Neural crest cell (in vitro differentiated cells): ENCODE results near the gene NHP2. TPM values are rescaled to one million over a fixed set of nuclear protein-coding genes. Genes with fewer than 3 reads are reported as not detected.

Source experiments
- DNase-seq: peaks from one replicate; pipeline ENCODE4 v3.0.0; 2021; ENCODE audit warnings: low read depth, mixed read lengths, low spot score
- H3K27ac Mint-ChIP-seq: one replicate; pipeline ENCODE4 v1.8.0; 2021; ENCODE audit warnings: mild to moderate bottlenecking, mixed read lengths; ENCODE audit not compliant: unreplicated experiment
- H3K27me3 Mint-ChIP-seq: 2 replicates; pipeline ENCODE4 v1.8.0; 2021; ENCODE audit warnings: low read depth, mild to moderate bottlenecking, mixed read lengths
- H3K36me3 Mint-ChIP-seq: 2 replicates; pipeline ENCODE4 v1.8.0; 2021; ENCODE audit warnings: low read depth, mild to moderate bottlenecking, mixed read lengths
- H3K4me1 Mint-ChIP-seq: 2 replicates; pipeline ENCODE4 v1.8.0; 2021; ENCODE audit warnings: mixed read lengths
- H3K4me3 Mint-ChIP-seq: one replicate; pipeline ENCODE4 v1.8.0; 2021; ENCODE audit warnings: mild to moderate bottlenecking, mixed read lengths
- H3K9me3 Mint-ChIP-seq: 2 replicates; pipeline ENCODE4 v1.8.0; 2021; ENCODE audit warnings: mixed read lengths
- total RNA-seq: library from RNA; stranded (reverse); gene quantifications from 2 replicates; pipeline ENCODE4 v1.2.1, GENCODE V29; 2021
- TF ChIP-seq, protein P1 (sequence below): fragments of 200-600 bp; sonication (generic); conservative IDR thresholded peaks from 2 replicates; pipeline ENCODE4 v1.5.0; 2021; ENCODE audit warnings: antibody characterized with exemption, mild to moderate bottlenecking

The NHP2 gene
- total RNA-seq, 1 donor from 2014 or later = 169 TPM

DNA sequence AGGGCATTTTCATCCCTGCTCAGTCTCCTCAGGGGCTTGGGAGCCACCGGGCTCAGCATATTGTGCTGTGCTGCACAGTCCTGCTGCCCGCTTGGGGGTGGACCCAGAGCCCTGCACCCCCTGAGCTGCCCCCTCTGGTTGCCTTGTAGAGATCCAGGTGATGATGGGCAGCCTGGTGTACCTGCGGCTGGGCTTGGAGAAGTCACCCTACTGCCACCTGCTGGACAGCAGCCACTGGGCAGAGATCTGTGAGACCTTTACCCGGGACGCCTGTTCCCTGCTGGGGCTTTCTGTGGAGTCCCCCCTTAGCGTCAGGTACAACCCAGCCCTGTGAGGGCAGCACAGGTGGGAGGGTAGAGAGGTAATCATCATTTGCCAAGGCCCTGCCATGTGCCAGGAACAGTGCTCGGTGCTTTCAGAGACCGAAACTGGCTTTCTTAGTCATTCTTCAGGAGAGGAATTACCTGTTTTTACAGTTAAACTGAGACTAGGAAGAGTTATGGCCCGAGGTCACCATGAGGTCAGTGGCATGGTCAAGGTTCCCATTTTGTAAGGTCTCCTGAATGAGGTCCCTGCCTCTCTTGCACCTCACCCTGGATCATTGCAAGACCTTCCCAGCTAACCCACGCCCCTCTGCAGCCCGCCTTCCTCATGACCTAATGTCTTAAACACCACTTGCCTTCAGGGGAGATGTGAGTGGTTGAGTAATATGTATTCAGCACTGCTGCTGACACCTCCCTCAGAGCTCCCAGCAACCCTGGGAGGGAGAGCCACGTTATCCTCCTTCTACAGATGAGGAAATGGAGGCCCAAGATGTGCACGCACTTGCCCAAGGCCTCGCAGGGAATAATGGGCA lies 7.5 kb downstream of the NHP2 start:
- Mint-ChIP-seq H3K27me3 (no peaks in the 10 kb centered on the region), H3K27ac (no peak overlapping the region), H3K4me1 (no peaks in the 10 kb centered on the region), H3K9me3 (no peaks in the 10 kb centered on the region), H3K36me3 (peaks cover 9% of the 10 kb centered on the region), H3K4me3 (peak overlapping the region; percentile 56)
- TF ChIP-seq, protein P1, sequence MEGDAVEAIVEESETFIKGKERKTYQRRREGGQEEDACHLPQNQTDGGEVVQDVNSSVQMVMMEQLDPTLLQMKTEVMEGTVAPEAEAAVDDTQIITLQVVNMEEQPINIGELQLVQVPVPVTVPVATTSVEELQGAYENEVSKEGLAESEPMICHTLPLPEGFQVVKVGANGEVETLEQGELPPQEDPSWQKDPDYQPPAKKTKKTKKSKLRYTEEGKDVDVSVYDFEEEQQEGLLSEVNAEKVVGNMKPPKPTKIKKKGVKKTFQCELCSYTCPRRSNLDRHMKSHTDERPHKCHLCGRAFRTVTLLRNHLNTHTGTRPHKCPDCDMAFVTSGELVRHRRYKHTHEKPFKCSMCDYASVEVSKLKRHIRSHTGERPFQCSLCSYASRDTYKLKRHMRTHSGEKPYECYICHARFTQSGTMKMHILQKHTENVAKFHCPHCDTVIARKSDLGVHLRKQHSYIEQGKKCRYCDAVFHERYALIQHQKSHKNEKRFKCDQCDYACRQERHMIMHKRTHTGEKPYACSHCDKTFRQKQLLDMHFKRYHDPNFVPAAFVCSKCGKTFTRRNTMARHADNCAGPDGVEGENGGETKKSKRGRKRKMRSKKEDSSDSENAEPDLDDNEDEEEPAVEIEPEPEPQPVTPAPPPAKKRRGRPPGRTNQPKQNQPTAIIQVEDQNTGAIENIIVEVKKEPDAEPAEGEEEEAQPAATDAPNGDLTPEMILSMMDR = peak; percentile 84
- DNase-seq = peak; percentile 60

DNA sequence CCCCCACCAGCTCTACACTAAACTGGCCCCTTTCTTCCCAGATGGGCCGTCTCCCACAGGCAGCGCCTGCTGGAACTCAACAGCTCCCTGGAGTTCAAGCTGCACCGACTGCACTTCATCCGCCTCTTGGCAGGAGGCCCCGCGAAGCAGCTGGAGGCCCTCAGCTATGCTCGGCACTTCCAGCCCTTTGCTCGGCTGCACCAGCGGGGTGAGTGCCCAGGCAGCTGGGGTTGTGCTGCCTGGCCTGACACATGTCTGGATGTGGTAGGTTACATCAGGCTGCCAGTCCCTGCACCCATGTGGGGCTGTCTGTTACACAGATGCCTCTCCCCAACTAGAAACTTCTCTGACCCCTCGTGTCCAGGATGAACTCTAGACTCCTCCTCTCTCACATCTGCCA lies 9.8 kb downstream of the NHP2 start:
- Mint-ChIP-seq H3K9me3 (no peaks in the 10 kb centered on the region), H3K27me3 (no peaks in the 10 kb centered on the region), H3K36me3 (peaks cover 7% of the 10 kb centered on the region), H3K4me3 (no peak overlapping the region), H3K27ac (no peak overlapping the region), H3K4me1 (no peaks in the 10 kb centered on the region)
- DNase-seq = no peak
- TF ChIP-seq, protein P1 = no peak

DNA sequence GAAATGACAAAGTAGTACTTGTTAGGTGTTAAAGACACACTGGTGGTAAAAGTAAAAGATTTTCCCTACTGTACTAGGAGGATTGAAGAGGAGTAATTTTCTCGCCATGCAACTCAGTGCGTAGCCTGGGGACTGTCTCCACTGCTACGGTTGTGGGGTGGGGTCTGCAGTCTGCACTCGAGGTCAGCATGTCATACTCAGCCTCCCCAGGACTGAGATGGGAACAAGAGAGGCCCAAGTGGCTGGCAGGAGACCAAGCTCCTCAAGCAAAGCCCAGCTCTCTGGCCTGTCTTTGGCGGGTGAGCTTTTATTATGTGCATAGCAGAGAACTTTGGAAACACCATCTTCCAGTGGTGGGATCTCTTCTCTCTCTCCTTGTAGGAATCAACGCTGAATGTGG lies 10.4 kb downstream of the NHP2 start:
- peaks cover 7% of the 10 kb centered on the region for H3K36me3 Mint-ChIP-seq
- no peak overlapping the region for H3K27ac Mint-ChIP-seq
- no peak for DNase-seq
- no peaks in the 10 kb centered on the region for H3K27me3 Mint-ChIP-seq
- H3K9me3 Mint-ChIP-seq = no peaks in the 10 kb centered on the region
- H3K4me3 Mint-ChIP-seq = no peak overlapping the region
- TF ChIP-seq, protein P1 = no peak
- H3K4me1 Mint-ChIP-seq = no peaks in the 10 kb centered on the region

DNA sequence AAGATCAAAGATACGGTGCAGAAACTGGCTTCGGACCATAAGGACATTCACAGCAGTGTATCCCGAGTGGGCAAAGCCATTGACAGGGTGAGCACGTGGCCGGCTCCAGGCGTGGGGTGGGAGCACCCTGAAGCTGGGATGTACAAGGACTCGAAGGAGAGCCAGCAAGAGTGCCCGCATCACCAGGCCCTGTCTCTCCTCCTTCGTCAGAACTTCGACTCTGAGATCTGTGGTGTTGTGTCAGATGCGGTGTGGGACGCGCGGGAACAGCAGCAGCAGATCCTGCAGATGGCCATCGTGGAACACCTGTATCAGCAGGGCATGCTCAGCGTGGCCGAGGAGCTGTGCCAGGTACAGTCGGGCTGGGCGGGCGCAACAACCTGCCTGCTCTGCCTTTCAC lies 11.0 kb downstream of the NHP2 start:
- H3K9me3 Mint-ChIP-seq = no peaks in the 10 kb centered on the region
- H3K36me3 Mint-ChIP-seq = peaks cover 7% of the 10 kb centered on the region
- no peak overlapping the region for H3K27ac Mint-ChIP-seq
- no peak for DNase-seq
- H3K4me3 Mint-ChIP-seq = no peak overlapping the region
- no peaks in the 10 kb centered on the region for H3K27me3 Mint-ChIP-seq
- no peaks in the 10 kb centered on the region for H3K4me1 Mint-ChIP-seq
- TF ChIP-seq, protein P1 = no peak

DNA sequence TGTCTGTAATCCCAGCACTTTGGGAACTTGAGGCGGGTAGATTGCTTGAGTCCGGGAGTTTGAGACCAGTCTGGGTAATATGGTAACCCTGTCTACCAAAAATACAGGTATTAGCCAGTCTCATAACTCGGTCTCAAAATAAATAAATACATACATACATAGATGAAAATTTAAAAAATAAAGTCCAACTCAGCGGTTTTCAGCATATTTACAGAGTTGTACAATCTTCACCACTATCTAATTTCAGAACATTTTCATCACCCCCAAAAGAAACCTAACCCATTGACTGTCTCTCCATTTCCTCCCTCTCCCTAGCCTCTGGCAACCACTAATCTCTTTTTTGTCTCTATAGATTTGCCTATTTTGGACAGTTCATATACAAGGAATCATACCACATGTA lies 12.1 kb downstream of the NHP2 start:
- Mint-ChIP-seq H3K27ac (no peak overlapping the region), H3K36me3 (peaks cover 5% of the 10 kb centered on the region), H3K4me3 (no peak overlapping the region)

More for the DNA sequence above, 12.1 kb downstream of the NHP2 start:
- H3K27me3 Mint-ChIP-seq = no peaks in the 10 kb centered on the region
- H3K9me3 Mint-ChIP-seq = no peaks in the 10 kb centered on the region
- no peak for DNase-seq
- H3K4me1 Mint-ChIP-seq = no peaks in the 10 kb centered on the region
- TF ChIP-seq, protein P1 = no peak
